OCI-LY7 (cell line): Measurements from ENCODE around the gene TCP11. TPM values are rescaled to one million over a fixed set of nuclear protein-coding genes. Genes with fewer than 3 reads are reported as not detected.

Source experiments
- BruUV-seq: library from RNA; stranded (reverse); fragments of 400-500 nt; replicated peaks from 2 replicates; lab custom pipeline; 2021; lab: Mats Ljungman, UMichigan
- CTCF ChIA-PET: fragments of 300-600 bp; sonication (Branson Sonifier 250); formaldehyde crosslinking; loops from one replicate; lab custom pipeline; 2022; ENCODE audit warnings: antibody characterized with exemption; ENCODE audit not compliant: unreplicated experiment; lab: Charles Lee
- POLR2A ChIA-PET: fragments of 300-600 bp; sonication (Branson Sonifier 250); formaldehyde crosslinking; loops from one replicate; lab custom pipeline; 2022; ENCODE audit warnings: antibody characterized with exemption; lab: Charles Lee
- DNase-seq: peaks from one replicate; pipeline ENCODE4 v3.0.0-alpha.2; 2015; ENCODE audit warnings: low spot score
- H2AFZ ChIP-seq: fragments of 200-600 bp; sonication (generic), shearing (Covaris generic); 2 replicates; pipeline ENCODE4 v1.6.1; 2014; ENCODE audit warnings: mild to moderate bottlenecking, antibody characterized with exemption, low read length, moderate library complexity
- H3K27ac ChIP-seq: fragments of 200-600 bp; sonication (generic); 2 replicates; pipeline ENCODE4 v1.5.1; 2014; ENCODE audit warnings: mixed run types, low read depth, mild to moderate bottlenecking, moderate library complexity, low read length, inconsistent platforms; ENCODE audit not compliant: poor library complexity, severe bottlenecking
- H3K36me3 ChIP-seq: fragments of 200-600 bp; sonication (generic); 2 replicates; pipeline ENCODE4 v1.6.1; 2014; ENCODE audit warnings: mild to moderate bottlenecking, antibody characterized with exemption, low read length, moderate library complexity, mixed read lengths; ENCODE audit not compliant: insufficient read depth
- H3K4me1 ChIP-seq: fragments of 200-600 bp; sonication (generic); 2 replicates; pipeline ENCODE4 v1.5.1; 2014; ENCODE audit warnings: mild to moderate bottlenecking, low read length; ENCODE audit not compliant: insufficient read depth, poor library complexity, severe bottlenecking
- H3K4me2 ChIP-seq: fragments of 200-600 bp; sonication (generic); 2 replicates; pipeline ENCODE4 v1.6.1; 2014; ENCODE audit warnings: mild to moderate bottlenecking, low read length
- H3K4me3 ChIP-seq: fragments of 200-600 bp; sonication (generic); 2 replicates; pipeline ENCODE4 v1.5.1; 2014; ENCODE audit warnings: mild to moderate bottlenecking, low read depth, low read length; ENCODE audit not compliant: poor library complexity, severe bottlenecking
- H3K79me2 ChIP-seq: fragments of 200-600 bp; sonication (generic); 2 replicates; pipeline ENCODE4 v1.6.1; 2016; ENCODE audit warnings: low read depth, mild to moderate bottlenecking, low read length, moderate library complexity, mixed read lengths; ENCODE audit not compliant: insufficient read depth
- H3K9me2 ChIP-seq: fragments of 200-600 bp; sonication (generic); 2 replicates; pipeline ENCODE4 v1.6.1; 2016; ENCODE audit warnings: mild to moderate bottlenecking, low read length, mixed read lengths; ENCODE audit not compliant: insufficient read depth
- H3K9me3 ChIP-seq: fragments of 200-600 bp; sonication (generic); 2 replicates; pipeline ENCODE4 v1.6.1; 2014; ENCODE audit warnings: mild to moderate bottlenecking, mixed run types, low read length, mixed read lengths
- H4K20me1 ChIP-seq: fragments of 200-600 bp; sonication (generic); 2 replicates; pipeline ENCODE4 v1.6.1; 2014; ENCODE audit warnings: mild to moderate bottlenecking, antibody characterized with exemption, low read length, moderate library complexity, mixed read lengths; ENCODE audit not compliant: insufficient read depth
- CTCF ChIP-seq: fragments of 200-600 bp; sonication (generic); conservative IDR thresholded peaks from 2 replicates; pipeline ENCODE4 v1.5.1; 2014; ENCODE audit warnings: mild to moderate bottlenecking, antibody characterized with exemption, low read length, moderate library complexity, mixed read lengths
- EZH2phosphoT487 ChIP-seq: fragments of 200-600 bp; sonication (generic); IDR thresholded peaks from 2 replicates; pipeline ENCODE4 v1.6.1; 2018; ENCODE audit warnings: low read depth, borderline replicate concordance, mild to moderate bottlenecking, mixed run types, antibody characterized with exemption, low read length, moderate library complexity, mixed read lengths
- intact Hi-C: fragments of 100-400 bp; cut with micrococcal nuclease; formaldehyde crosslinking; loops from one replicate; pipeline ENCODE4 v1.10.0; 2022; ENCODE audit not compliant: unreplicated experiment
- total RNA-seq, 2 experiments: library from RNA; depleted of rRNA in 1 of 2; stranded (reverse); fragments of >200 nt in 1 of 2; shearing (Covaris generic) in 1 of 2; gene quantifications; 2 replicates each; pipeline ENCODE4 v1.2.3, GENCODE V29; 2014 to 2022

Gene TCP11
- total RNA-seq, 2 experiments from 2014 or later, result not detected

- intact Hi-C loops, result no loop called here
- ChIA-PET POLR2A (no interaction called here), CTCF (no interaction called here)
- no peak overlapping the region for H3K27ac ChIP-seq
- no peaks in the 10 kb centered on the region for H3K9me3 ChIP-seq
- H2AFZ ChIP-seq, result no peak overlapping the region
- no TSS peak for BruUV-seq
- no peak overlapping the region for H3K4me2 ChIP-seq
- no peaks in the 10 kb centered on the region for H3K9me2 ChIP-seq
- no peak for DNase-seq
- TF ChIP-seq EZH2phosphoT487 (no peak), CTCF (no peak)
- H4K20me1 ChIP-seq, result no peaks in the 10 kb centered on the region
- no peaks in the 10 kb centered on the region for H3K4me1 ChIP-seq
- no peak overlapping the region for H3K4me3 ChIP-seq
- H3K36me3 ChIP-seq, result no peaks in the 10 kb centered on the region
- no peaks in the 10 kb centered on the region for H3K79me2 ChIP-seq
Observed at GRCh38 chr6:35073766-35074471, 67.2 kb downstream of the TCP11 start.

GRCh38 chr6:35073211-35073610, 67.9 kb downstream of the TCP11 start:
- Histone ChIP-seq H3K36me3 (no peaks in the 10 kb centered on the region), H3K4me2 (no peak overlapping the region), H3K4me3 (no peak overlapping the region), H4K20me1 (no peaks in the 10 kb centered on the region), H2AFZ (no peak overlapping the region), H3K79me2 (no peaks in the 10 kb centered on the region), H3K27ac (no peak overlapping the region), H3K9me2 (no peaks in the 10 kb centered on the region), H3K9me3 (no peaks in the 10 kb centered on the region), H3K4me1 (no peaks in the 10 kb centered on the region)
- CTCF ChIA-PET, result no interaction called here
- intact Hi-C loops, result no loop called here
- DNase-seq, result no peak
- POLR2A ChIA-PET, result no interaction called here
- TF ChIP-seq CTCF, result no peak
- no peak for TF ChIP-seq EZH2phosphoT487
- BruUV-seq, result no TSS peak

GRCh38 chr6:35072698-35073055, 68.5 kb downstream of the TCP11 start:
- intact Hi-C loops, result no loop called here
- DNase-seq, result no peak
- Histone ChIP-seq H4K20me1 (no peaks in the 10 kb centered on the region), H3K79me2 (no peaks in the 10 kb centered on the region), H2AFZ (no peak overlapping the region), H3K4me1 (no peaks in the 10 kb centered on the region), H3K9me2 (no peaks in the 10 kb centered on the region), H3K4me2 (no peak overlapping the region), H3K4me3 (no peak overlapping the region), H3K9me3 (no peaks in the 10 kb centered on the region), H3K36me3 (no peaks in the 10 kb centered on the region), H3K27ac (no peak overlapping the region)
- no peak for TF ChIP-seq EZH2phosphoT487
- no peak for TF ChIP-seq CTCF
- POLR2A ChIA-PET, result no interaction called here
- no TSS peak for BruUV-seq
- CTCF ChIA-PET, result no interaction called here
